ENCODE data around the gene CLEC14A. TPM values are rescaled to one million over a fixed set of nuclear protein-coding genes. Genes with fewer than 3 reads are reported as not detected.

CLEC14A gene
- polyA plus RNA-seq, 1 donor (not counting 4 experiments of a cell fraction or from before 2014, with no cell fraction given) = not detected

GRCh38 chr14:38212111-38212510, 43.8 kb downstream of the CLEC14A start:
- Histone ChIP-seq H3K4me3 (ENCODE audit: control insufficient read depth in 2 of 3, extremely low read depth in 1 of 3, insufficient read depth in 2 of 3, low read depth in 1 of 3, low read length in 3 of 3) (no peak overlapping the region), H4K20me1 (ENCODE audit: control insufficient read depth, extremely low read depth, insufficient read depth, low read length) (peaks cover 2% of the 10 kb centered on the region), H3K27me3 (ENCODE audit: control insufficient read depth, extremely low read depth, insufficient read depth, low read length) (peaks cover 47% of the 10 kb centered on the region), H3K9me3 (ENCODE audit: control insufficient read depth, low read depth, low read length) (peaks cover 7% of the 10 kb centered on the region), H3K4me1 (ENCODE audit: control insufficient read depth, extremely low read depth, insufficient read depth, low read length) (peaks cover 20% of the 10 kb centered on the region), H3K4me2 (ENCODE audit: control insufficient read depth, extremely low read depth, insufficient read depth, low read depth, low read length) (no peak overlapping the region), H3K27ac (ENCODE audit: control insufficient read depth, insufficient read depth, low read length) (no peak overlapping the region), H3K9me1 (ENCODE audit: control insufficient read depth, extremely low read depth, insufficient read depth, low read length) (no peaks in the 10 kb centered on the region), H3K36me3 (ENCODE audit: control insufficient read depth in 2 of 2, extremely low read depth in 1 of 2, insufficient read depth in 2 of 2, low read length in 2 of 2) (no peaks in the 10 kb centered on the region), H3K79me2 (ENCODE audit: control insufficient read depth, insufficient read depth, low read length) (no peaks in the 10 kb centered on the region), H2AFZ (ENCODE audit: control insufficient read depth, low read length) (no peak overlapping the region), H3K9ac (ENCODE audit: control insufficient read depth, extremely low read depth, insufficient read depth, low read length) (no peak overlapping the region)
- dilution Hi-C loops (cut with MboI; ENCODE audit: extremely low pct_ligation_motif_present, low sequenced_read_pairs) = no loop called here
- TF ChIP-seq EZH2 (IDR thresholded peaks at IDR 0.05; ENCODE audit: low read length) = no peak
- no peak for FAIRE-seq
- no peak for DNase-seq (ENCODE audit: low read depth, low spot score)

- dilution Hi-C loops (cut with MboI; ENCODE audit: extremely low pct_ligation_motif_present, low sequenced_read_pairs) = no loop called here
- H3K9me1 ChIP-seq (ENCODE audit: control insufficient read depth, extremely low read depth, insufficient read depth, low read length) = no peaks in the 10 kb centered on the region
- H4K20me1 ChIP-seq (ENCODE audit: control insufficient read depth, extremely low read depth, insufficient read depth, low read length) = peaks cover 2% of the 10 kb centered on the region
- DNase-seq (ENCODE audit: low read depth, low spot score) = no peak
- H3K79me2 ChIP-seq (ENCODE audit: control insufficient read depth, insufficient read depth, low read length) = no peaks in the 10 kb centered on the region
- H3K9ac ChIP-seq (ENCODE audit: control insufficient read depth, extremely low read depth, insufficient read depth, low read length) = no peak overlapping the region
- FAIRE-seq = no peak
- H3K27me3 ChIP-seq (ENCODE audit: control insufficient read depth, extremely low read depth, insufficient read depth, low read length) = peaks cover 50% of the 10 kb centered on the region
- H3K4me3 ChIP-seq (ENCODE audit: control insufficient read depth in 2 of 3, extremely low read depth in 1 of 3, insufficient read depth in 2 of 3, low read depth in 1 of 3, low read length in 3 of 3) = no peak overlapping the region
- H3K36me3 ChIP-seq (ENCODE audit: control insufficient read depth in 2 of 2, extremely low read depth in 1 of 2, insufficient read depth in 2 of 2, low read length in 2 of 2) = no peaks in the 10 kb centered on the region
- H3K4me2 ChIP-seq (ENCODE audit: control insufficient read depth, extremely low read depth, insufficient read depth, low read depth, low read length) = no peak overlapping the region
- H3K27ac ChIP-seq (ENCODE audit: control insufficient read depth, insufficient read depth, low read length) = no peak overlapping the region
- peaks cover 20% of the 10 kb centered on the region for H3K4me1 ChIP-seq (ENCODE audit: control insufficient read depth, extremely low read depth, insufficient read depth, low read length)
- H3K9me3 ChIP-seq (ENCODE audit: control insufficient read depth, low read depth, low read length) = peaks cover 7% of the 10 kb centered on the region
- no peak overlapping the region for H2AFZ ChIP-seq (ENCODE audit: control insufficient read depth, low read length)
- TF ChIP-seq, protein P1, sequence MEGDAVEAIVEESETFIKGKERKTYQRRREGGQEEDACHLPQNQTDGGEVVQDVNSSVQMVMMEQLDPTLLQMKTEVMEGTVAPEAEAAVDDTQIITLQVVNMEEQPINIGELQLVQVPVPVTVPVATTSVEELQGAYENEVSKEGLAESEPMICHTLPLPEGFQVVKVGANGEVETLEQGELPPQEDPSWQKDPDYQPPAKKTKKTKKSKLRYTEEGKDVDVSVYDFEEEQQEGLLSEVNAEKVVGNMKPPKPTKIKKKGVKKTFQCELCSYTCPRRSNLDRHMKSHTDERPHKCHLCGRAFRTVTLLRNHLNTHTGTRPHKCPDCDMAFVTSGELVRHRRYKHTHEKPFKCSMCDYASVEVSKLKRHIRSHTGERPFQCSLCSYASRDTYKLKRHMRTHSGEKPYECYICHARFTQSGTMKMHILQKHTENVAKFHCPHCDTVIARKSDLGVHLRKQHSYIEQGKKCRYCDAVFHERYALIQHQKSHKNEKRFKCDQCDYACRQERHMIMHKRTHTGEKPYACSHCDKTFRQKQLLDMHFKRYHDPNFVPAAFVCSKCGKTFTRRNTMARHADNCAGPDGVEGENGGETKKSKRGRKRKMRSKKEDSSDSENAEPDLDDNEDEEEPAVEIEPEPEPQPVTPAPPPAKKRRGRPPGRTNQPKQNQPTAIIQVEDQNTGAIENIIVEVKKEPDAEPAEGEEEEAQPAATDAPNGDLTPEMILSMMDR (optimal IDR thresholded peaks at IDR 0.05 in 1 of 3, IDR thresholded peaks at IDR 0.05 in 1 of 3, conservative IDR thresholded peaks at IDR 0.05 in 1 of 3; ENCODE audit: extremely low read depth in 1 of 3, insufficient read depth in 2 of 3, low read length in 3 of 3) = no peak
- TF ChIP-seq EZH2 (IDR thresholded peaks at IDR 0.05; ENCODE audit: low read length) = no peak
Measured at GRCh38 chr14:38211255-38211735, 44.6 kb downstream of the CLEC14A start.

Measured in keratinocyte (primary cell).